Activated CD8-positive, alpha-beta memory T cell treated with anti-CD3 and anti-CD28 coated beads, Interleukin-2, amount 50 U/mL, for 24 hours (primary cell): ENCODE results near the gene CLEC17A.
"Not testable (repeated sequence)": the region's sequence is repeated elsewhere in the genome, so short reads cannot be mapped to it uniquely, and the experiment has no call there.

Experiments
- DNase-seq: peaks from one replicate; pipeline ENCODE4 v3.0.0-alpha.2; 2020; ENCODE audit errors: extremely low read depth

Gene CLEC17A

GRCh38 chr19:14582894-14583340, at the start of gene CLEC17A:
Gene CLEC17A, plus strand, starts transcription at chr19:14583084. Its CDS starts 77 bp downstream, at chr19:14583161.
- no peak for DNase-seq

GRCh38 chr19:14533450-14533849, 49.4 kb upstream of the CLEC17A start:
- no peak for DNase-seq

DNA sequence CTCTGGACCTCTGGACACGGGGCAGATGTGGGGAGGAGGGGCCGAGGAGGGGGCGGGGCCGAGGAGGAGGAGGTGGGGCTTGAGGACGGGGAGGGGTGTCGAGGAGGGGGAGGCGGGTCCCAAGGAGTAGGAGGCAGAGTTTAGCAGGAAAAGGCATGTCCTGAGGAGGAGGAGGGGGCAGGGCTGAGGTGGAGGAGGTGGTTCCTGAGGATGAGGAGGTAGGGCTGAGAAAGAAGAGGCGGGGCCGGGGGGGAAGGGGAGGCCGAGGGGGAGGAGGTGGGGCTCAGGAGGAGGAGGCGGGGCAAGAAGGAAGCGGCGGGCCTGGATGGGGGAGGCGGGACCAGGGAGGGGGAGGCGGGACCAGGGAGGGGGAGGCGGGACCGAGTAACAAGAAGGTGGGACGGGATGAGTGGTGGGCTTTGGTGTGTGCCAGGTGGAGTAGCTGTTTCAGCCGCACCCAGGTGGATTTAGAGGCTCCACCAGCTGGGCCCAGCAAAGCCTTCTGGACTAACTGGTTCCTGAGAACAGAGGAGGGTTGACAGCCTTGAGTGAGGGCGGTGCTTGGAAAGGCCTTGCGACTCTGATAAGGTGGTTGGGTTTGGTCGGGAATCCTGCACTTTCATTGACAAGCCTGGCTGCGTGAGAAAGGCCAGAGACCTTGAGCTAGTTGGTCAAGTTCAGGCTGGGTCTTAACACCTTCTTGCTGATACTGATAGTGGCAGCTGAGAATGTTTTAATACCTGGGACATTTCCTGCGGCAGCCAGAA, 45.8 kb upstream of the CLEC17A start:
- no peak for DNase-seq

GRCh38 chr19:14540741-14541525, 42.0 kb upstream of the CLEC17A start:
- DNase-seq = no peak

GRCh38 chr19:14541979-14542378, 40.9 kb upstream of the CLEC17A start:
- DNase-seq = not testable (repeated sequence)

DNA sequence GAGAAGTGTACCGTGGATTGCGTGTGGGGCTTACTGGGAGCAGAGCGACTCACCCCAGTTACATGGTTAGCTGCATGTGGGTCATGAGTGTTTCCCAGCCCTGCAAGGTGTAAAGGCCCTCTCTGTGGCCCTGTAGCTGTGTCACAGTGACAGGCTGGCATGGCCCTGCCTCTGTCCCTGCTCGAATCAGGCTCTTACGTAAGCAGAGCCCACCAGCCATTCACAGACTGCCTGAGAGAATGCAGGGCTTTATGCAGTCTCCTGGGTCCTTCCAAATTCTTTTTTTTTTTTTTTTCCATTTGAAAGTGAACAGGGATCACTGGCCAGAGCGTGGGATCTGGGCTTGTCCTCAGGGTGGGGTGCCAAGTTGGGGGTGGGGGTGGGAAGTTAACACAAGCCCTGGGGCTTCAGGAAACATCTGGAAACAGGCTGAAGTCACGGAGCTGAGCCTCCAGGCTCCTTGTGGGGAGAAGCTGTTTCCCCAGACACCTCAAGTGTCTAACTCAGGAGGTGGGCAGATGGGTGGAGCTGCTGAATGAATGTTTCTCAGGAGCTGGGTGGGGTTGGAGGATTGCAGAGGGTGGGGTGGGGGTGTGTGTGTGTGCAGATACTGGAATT, 40.1 kb upstream of the CLEC17A start:
- DNase-seq = no peak

- DNase-seq = no peak
Measured at GRCh38 chr19:14544047-14544446, 38.8 kb upstream of the CLEC17A start.

GRCh38 chr19:14544977-14545715, 37.7 kb upstream of the CLEC17A start:
- no peak for DNase-seq

- no peak for DNase-seq
Measured at GRCh38 chr19:14545716-14546082, 37.2 kb upstream of the CLEC17A start.

DNA sequence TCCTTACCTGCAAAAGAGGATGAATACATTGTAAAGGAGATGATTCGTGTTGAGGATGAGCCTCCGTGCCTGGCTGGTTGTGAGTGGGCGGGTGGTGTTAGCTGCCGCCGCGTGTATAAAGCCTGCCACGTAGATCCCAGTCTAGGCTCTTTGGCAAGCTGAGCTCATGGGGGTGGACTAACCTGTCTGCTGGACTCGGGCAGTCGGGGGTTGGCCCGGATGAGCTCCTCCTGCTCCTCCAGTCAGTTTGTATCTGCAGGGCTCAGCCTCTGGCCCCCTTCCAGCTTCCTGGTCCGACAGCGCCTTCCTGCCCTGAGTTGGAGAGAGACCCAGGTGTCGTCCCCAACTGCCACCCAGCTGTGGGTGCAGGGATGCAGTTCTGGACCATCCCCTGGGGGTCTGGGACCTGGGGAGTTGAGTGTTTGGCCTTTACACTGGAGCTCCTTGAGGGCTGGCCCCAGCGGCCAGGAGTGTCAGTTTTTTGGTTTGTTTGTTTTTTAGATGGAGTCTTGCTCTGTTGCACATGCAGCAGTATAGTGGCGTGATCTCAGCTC, 32.6 kb upstream of the CLEC17A start:
- DNase-seq = no peak

GRCh38 chr19:14551134-14552005, 31.5 kb upstream of the CLEC17A start:
- peak; percentile 52 for DNase-seq

DNA sequence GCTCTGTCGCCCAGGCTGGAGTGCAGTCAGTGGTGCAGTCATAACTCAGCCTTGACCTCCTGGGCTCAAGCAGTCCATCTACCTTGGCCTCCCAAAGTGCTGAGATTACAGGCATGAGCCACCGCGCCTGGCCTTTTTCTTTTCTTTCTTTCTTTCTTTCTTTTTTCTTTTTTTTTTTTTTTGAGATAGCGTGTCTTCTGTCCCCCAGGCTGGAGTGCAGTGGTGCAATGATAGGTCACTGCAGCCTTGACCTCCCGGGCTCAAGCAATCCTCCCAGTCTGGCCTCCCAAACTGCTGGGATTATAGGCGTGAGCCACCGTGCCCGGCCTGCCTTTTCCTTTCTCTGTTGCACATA, 30.9 kb upstream of the CLEC17A start:
- DNase-seq = not testable (repeated sequence)

- no peak for DNase-seq
Measured at GRCh38 chr19:14553042-14553938, 29.6 kb upstream of the CLEC17A start.

DNA sequence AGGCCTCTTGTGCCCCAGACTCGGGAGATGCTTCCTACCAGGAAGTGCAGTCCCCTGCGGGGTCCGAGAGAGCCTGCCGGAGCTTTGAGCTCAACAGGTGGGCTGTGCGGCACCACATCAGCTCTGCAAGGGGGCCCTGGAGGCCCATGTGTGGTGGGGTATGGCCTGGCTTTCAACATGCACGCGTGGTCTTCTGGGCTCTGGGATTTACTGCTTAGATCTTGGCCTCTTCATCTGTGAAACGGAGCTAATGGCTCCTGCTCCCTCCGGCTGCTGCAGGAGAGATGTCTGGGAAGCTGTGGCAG, 29.0 kb upstream of the CLEC17A start:
- DNase-seq = no peak

DNA sequence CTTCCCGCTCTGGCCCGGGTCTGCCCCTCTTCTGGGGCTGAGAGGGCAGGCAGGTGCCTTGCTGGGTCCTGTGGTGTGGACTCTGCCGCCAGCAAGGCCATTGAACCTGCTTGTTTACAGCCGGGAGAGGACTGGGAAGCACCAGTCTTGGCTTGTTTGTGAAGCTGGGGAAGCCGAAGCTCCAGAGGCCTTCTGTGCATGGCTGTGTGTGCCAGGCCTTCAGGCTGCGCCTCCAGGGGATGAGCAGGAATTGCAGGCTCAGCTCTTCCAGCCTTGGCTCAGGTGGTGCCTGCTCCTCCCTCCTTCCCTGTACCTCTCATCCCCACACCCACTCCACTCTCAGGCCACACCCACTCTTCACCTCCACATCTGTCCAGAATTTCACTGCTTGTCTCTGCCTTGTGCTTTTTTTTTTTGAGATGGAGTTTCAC, 28.5 kb upstream of the CLEC17A start:
- no peak for DNase-seq

DNA sequence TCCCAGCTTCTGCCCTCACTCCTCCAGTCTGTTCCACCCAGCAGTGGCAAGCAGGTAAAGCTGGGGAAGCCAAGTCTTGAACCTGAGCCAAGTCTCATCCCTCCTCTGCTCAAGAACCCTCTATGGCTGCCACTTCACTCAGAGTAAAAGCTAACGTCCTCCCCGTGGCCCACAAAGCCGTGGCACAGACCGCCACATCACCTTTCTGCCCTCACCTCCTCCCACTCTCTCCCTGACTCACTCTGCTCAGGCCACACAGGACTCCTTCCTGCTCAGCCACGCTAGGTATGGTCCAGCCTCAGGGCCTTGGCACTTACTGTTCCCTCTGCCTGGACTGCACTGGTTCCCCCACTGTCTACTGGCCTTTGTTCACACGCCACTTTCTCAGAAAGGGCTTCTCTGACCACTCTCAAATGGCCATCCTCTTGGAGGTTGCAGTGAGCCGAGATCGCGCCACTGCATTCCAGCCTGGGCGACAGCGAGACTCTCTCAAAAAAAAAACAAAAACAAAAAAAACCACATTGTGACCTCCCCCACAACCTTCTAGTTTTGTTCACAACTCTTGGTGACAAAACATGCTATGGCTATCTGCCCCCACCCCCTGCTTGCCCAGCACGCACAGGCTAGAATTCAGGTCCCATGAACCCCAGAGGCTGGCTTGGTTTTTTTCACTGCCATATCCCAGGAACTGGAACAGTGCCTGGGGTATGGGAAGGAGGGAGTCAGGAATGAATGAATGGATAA, 26.8 kb upstream of the CLEC17A start:
- no peak for DNase-seq

DNA sequence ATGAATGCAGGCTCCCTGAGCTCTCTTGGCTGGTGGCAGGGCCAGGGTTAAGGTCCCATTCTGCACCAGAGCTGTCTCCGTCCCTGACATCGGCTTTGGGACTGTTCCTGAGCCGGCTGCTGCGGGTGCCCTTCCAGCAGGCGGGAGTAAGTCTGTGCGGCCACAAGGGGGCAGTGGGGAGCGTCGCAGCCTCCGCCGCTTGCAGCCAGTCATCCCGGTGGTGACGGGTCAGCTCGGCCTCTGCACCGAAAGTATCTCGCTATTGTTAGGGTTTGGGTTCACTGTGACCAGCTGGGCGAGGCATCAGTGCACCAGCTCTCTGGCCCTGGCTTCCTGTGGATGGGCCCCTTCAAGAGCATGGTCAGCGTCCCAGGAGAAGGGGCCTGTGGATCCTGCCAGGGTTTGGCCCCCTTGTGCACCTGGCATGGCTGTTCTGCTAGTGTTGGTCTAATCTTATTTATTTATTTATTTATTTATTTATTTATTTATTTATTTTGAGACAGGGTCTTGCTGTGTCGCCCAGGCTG, 26.2 kb upstream of the CLEC17A start:
- DNase-seq = no peak

DNA sequence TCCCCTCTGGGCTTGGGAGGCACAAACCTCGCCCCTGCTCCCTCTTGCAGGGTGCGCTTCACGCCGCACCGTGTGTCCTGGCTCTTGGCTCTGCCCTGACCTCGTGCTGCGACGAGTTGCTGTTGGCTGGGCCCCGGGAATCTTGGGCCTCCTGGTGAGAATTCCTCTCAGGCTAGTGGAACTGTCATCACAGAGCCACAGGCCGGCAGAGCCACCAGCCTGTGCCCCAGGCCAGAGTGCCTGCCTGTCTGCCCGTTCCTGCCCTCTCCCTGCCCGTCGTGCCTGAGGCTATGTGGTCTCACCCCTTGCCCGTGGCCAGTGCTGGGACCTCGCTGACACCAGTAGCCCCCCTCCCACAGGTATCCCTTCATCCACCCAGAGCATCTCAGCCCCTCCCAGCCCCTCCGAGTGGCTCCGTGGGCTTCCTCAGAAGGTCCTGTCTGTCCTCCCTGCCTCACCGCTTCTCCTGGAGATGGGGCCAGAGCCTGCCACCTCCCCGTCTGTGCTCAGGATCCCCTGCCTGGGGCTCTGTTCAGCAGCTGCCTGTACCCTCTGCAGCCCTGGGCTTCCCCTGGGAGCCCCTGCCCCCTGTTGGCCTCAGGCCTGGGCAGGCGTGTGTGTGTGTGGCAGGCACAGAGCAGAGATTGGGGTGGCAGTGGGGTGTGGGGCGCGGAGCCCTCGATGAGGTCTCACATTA, 24.4 kb upstream of the CLEC17A start:
- DNase-seq = no peak
